CD4-positive, CD25-positive, alpha-beta regulatory T cell (primary cell): Measurements from ENCODE around the gene P2RX6. TPM values are rescaled to one million over a fixed set of nuclear protein-coding genes. Genes with fewer than 3 reads are reported as not detected.
"Not testable (repeated sequence)": the region's sequence is repeated elsewhere in the genome, so short reads cannot be mapped to it uniquely, and the experiment has no call there.

Source experiments
- ATAC-seq, 2 donors: fragments of 150-1000 bp; cut with Tn5 transposase; one replicate each; pipeline ENCODE4 v1.10.0; 2021; ENCODE audit warnings: low read depth in 2 of 2, moderate number of reproducible peaks in 2 of 2, moderate library complexity in 1 of 2
- DNase-seq, 3 donors: peaks; one replicate each; pipeline versions ENCODE4 v3.0.0 to v3.0.0-alpha.2; 2012 to 2022; ENCODE audit warnings: mixed read lengths in 1 of 3
- H3K27ac ChIP-seq: one replicate; pipeline ENCODE4 v1.7.0; 2013; ENCODE audit warnings: mild to moderate bottlenecking, low read length; ENCODE audit not compliant: insufficient read depth, poor library complexity, severe bottlenecking
- H3K27me3 ChIP-seq: one replicate; pipeline ENCODE4 v1.7.0; 2013; ENCODE audit warnings: low read length; ENCODE audit not compliant: control insufficient read depth, insufficient read depth
- H3K36me3 ChIP-seq: one replicate; pipeline ENCODE4 v1.7.0; 2013; ENCODE audit warnings: mild to moderate bottlenecking, low read length, moderate library complexity; ENCODE audit not compliant: control insufficient read depth, insufficient read depth
- H3K4me1 ChIP-seq: 2 replicates; pipeline ENCODE4 v1.7.0; 2013; ENCODE audit warnings: mild to moderate bottlenecking, low read length; ENCODE audit not compliant: insufficient read depth, control insufficient read depth, poor library complexity, severe bottlenecking
- H3K4me3 ChIP-seq: one replicate; pipeline ENCODE4 v1.7.0; 2013; ENCODE audit warnings: low read depth, mild to moderate bottlenecking, low read length, moderate library complexity
- H3K9me3 ChIP-seq, 2 experiments: 1 replicate in 1 of 2; 2 replicates in 1 of 2; pipeline ENCODE4 v1.7.0; 2013; ENCODE audit warnings: low read length in 2 of 2, mild to moderate bottlenecking in 1 of 2, moderate library complexity in 1 of 2; ENCODE audit not compliant: control insufficient read depth in 2 of 2
- H3K27ac Mint-ChIP-seq, 3 donors: one replicate each; pipeline ENCODE4 v1.8.0; 2020 to 2022; ENCODE audit warnings: mild to moderate bottlenecking in 3 of 3, mixed read lengths in 3 of 3, moderate library complexity in 2 of 3
- H3K27me3 Mint-ChIP-seq: one replicate; pipeline ENCODE4 v1.8.0; 2022; ENCODE audit warnings: mild to moderate bottlenecking, mixed read lengths
- H3K36me3 Mint-ChIP-seq: one replicate; pipeline ENCODE4 v1.8.0; 2020; ENCODE audit warnings: mixed read lengths
- H3K4me1 Mint-ChIP-seq, 4 donors: one replicate each; pipeline ENCODE4 v1.8.0; 2020 to 2022; ENCODE audit warnings: mixed read lengths in 4 of 4, mild to moderate bottlenecking in 1 of 4
- H3K4me3 Mint-ChIP-seq, 4 donors: one replicate each; pipeline ENCODE4 v1.8.0; 2020 to 2022; ENCODE audit warnings: mild to moderate bottlenecking in 4 of 4, mixed read lengths in 4 of 4, moderate library complexity in 3 of 4
- H3K9me3 Mint-ChIP-seq, 7 donors: one replicate each; pipeline ENCODE4 v1.8.0; 2020 to 2022; ENCODE audit warnings: mixed read lengths in 7 of 7, mild to moderate bottlenecking in 3 of 7, moderate library complexity in 2 of 7
- polyA plus RNA-seq, 4 donors: library from polyadenylated mRNA; unstranded; fragments of 300-500 nt; fragmentation: Illumina TruSeq; gene quantifications; one replicate each; pipeline ENCODE4 v1.2.3, GENCODE V29; 2021
- total RNA-seq: library from RNA; stranded (reverse); gene quantifications from one replicate; pipeline ENCODE4 v1.2.3, GENCODE V29; 2022

The P2RX6 gene
- total and polyA plus RNA-seq, 5 donors from 2014 or later: 0.10 to 0.59 TPM; not detected in 3

- peaks cover 17% of the 10 kb centered on the region for H3K36me3 ChIP-seq
- Mint-ChIP-seq H3K4me3 (peak overlapping the region in 3 of 4 donors; percentile 57 to 99 (median 82)), H3K9me3 (peaks cover 0 to 1% (median 0%) of the 10 kb centered on the region in 7 donors), H3K36me3 (peaks cover 4% of the 10 kb centered on the region), H3K4me1 (peaks cover 5 to 53% (median 18%) of the 10 kb centered on the region in 4 donors), H3K27ac (peak overlapping the region in 1 of 3 donors; percentile 99), H3K27me3 (no peaks in the 10 kb centered on the region)
- H3K27ac ChIP-seq: peak overlapping the region; percentile 99
- H3K27me3 ChIP-seq: no peaks in the 10 kb centered on the region
- no peaks in the 10 kb centered on the region for H3K9me3 ChIP-seq
- H3K4me3 ChIP-seq: no peak overlapping the region
- no peak for DNase-seq
- no peak for ATAC-seq
- H3K4me1 ChIP-seq: peaks cover 27% of the 10 kb centered on the region
Observed at GRCh38 chr22:20999350-21000206, 15.4 kb upstream of the P2RX6 start.

GRCh38 chr22:21000207-21000986 lies 14.6 kb upstream of the P2RX6 start:
- Mint-ChIP-seq H3K4me1 (peaks cover 5 to 53% (median 18%) of the 10 kb centered on the region in 4 donors), H3K36me3 (peaks cover 4% of the 10 kb centered on the region), H3K9me3 (peaks cover 0 to 1% (median 0%) of the 10 kb centered on the region in 7 donors), H3K27me3 (no peaks in the 10 kb centered on the region), H3K27ac (peak overlapping the region; percentile 96 to 99 (median 99)), H3K4me3 (peak overlapping the region; percentile 94 to 99 (median 97))
- peaks cover 17% of the 10 kb centered on the region for H3K36me3 ChIP-seq
- peak overlapping the region; percentile 99 for H3K27ac ChIP-seq
- H3K4me3 ChIP-seq: peak overlapping the region; percentile 74
- no peaks in the 10 kb centered on the region for H3K27me3 ChIP-seq
- H3K9me3 ChIP-seq: no peaks in the 10 kb centered on the region
- ATAC-seq: no peak
- peaks cover 27% of the 10 kb centered on the region for H3K4me1 ChIP-seq
- DNase-seq: no peak

- Histone ChIP-seq H3K27ac (peak overlapping the region; percentile 99), H3K9me3 (no peaks in the 10 kb centered on the region), H3K36me3 (peaks cover 17% of the 10 kb centered on the region), H3K4me3 (peak overlapping the region; percentile 74), H3K27me3 (no peaks in the 10 kb centered on the region), H3K4me1 (peaks cover 27% of the 10 kb centered on the region)
- ATAC-seq (no peak), DNase-seq (no peak)
- peak overlapping the region; percentile 94 to 99 (median 97) for H3K4me3 Mint-ChIP-seq
- H3K36me3 Mint-ChIP-seq: peaks cover 4% of the 10 kb centered on the region
- peak overlapping the region; percentile 96 to 99 (median 99) for H3K27ac Mint-ChIP-seq
- H3K9me3 Mint-ChIP-seq: peaks cover 0 to 1% (median 0%) of the 10 kb centered on the region in 7 donors
- H3K4me1 Mint-ChIP-seq: peaks cover 5 to 53% (median 18%) of the 10 kb centered on the region in 4 donors
- H3K27me3 Mint-ChIP-seq: no peaks in the 10 kb centered on the region
Observed at GRCh38 chr22:21000987-21001600, 13.9 kb upstream of the P2RX6 start.

GRCh38 chr22:21001601-21002325 lies 13.2 kb upstream of the P2RX6 start, which contains the start of gene THAP7:
Gene THAP7, minus strand, starts transcription at chr22:21002118. Its CDS starts 207 bp downstream, at chr22:21001911.
- H3K36me3 Mint-ChIP-seq: peaks cover 4% of the 10 kb centered on the region

GRCh38 chr22:21003782-21004181 lies 11.2 kb upstream of the P2RX6 start:
- H3K4me1 Mint-ChIP-seq: peaks cover 7 to 51% (median 20%) of the 10 kb centered on the region in 4 donors
- DNase-seq: no peak
- ATAC-seq: no peak

More at GRCh38 chr22:21001601-21002325, 13.2 kb upstream of the P2RX6 start, which contains the start of gene THAP7:
- no peaks in the 10 kb centered on the region for H3K9me3 Mint-ChIP-seq
- Histone ChIP-seq H3K36me3 (peaks cover 15% of the 10 kb centered on the region), H3K4me3 (peak within 1 kb of the TSS; percentile 84), H3K4me1 (peaks cover 27% of the 10 kb centered on the region), H3K27me3 (no peaks in the 10 kb centered on the region), H3K9me3 (no peaks in the 10 kb centered on the region), H3K27ac (peak within 1 kb of the TSS; percentile 99)
- peaks cover 5 to 53% (median 18%) of the 10 kb centered on the region in 4 donors for H3K4me1 Mint-ChIP-seq
- H3K27ac Mint-ChIP-seq: peak within 1 kb of the TSS; percentile 96 to 99 (median 99)
- DNase-seq (peak; percentile 96 to 98 (median 98)), ATAC-seq (peak; percentile 92 to 93)
- H3K4me3 Mint-ChIP-seq: peak within 1 kb of the TSS; percentile 94 to 99 (median 97)
- H3K27me3 Mint-ChIP-seq: no peaks in the 10 kb centered on the region

GRCh38 chr22:21009208-21009607 lies 5.8 kb upstream of the P2RX6 start:
- H3K27me3 ChIP-seq, H3K27ac Mint-ChIP-seq, ATAC-seq, H3K9me3 Mint-ChIP-seq, H3K4me1 ChIP-seq, DNase-seq, H3K27ac ChIP-seq, H3K4me3 ChIP-seq, H3K36me3 Mint-ChIP-seq, H3K9me3 ChIP-seq, H3K27me3 Mint-ChIP-seq, H3K36me3 ChIP-seq: not testable (repeated sequence)
- Mint-ChIP-seq H3K4me1 (peaks cover 3 to 13% (median 5%) of the 10 kb centered on the region in 4 donors), H3K4me3 (peak overlapping the region in 2 of 4 donors; percentile 27 to 47)

More at GRCh38 chr22:21003782-21004181, 11.2 kb upstream of the P2RX6 start:
- H3K27me3 Mint-ChIP-seq: no peaks in the 10 kb centered on the region
- Histone ChIP-seq H3K4me3 (no peak overlapping the region), H3K4me1 (peaks cover 27% of the 10 kb centered on the region), H3K36me3 (peaks cover 11% of the 10 kb centered on the region), H3K27ac (peak overlapping the region; percentile 99), H3K27me3 (no peaks in the 10 kb centered on the region), H3K9me3 (no peaks in the 10 kb centered on the region)
- H3K4me3 Mint-ChIP-seq: peak overlapping the region in 2 of 4 donors; percentile 94 to 99
- no peaks in the 10 kb centered on the region for H3K9me3 Mint-ChIP-seq
- H3K27ac Mint-ChIP-seq: peak overlapping the region in 2 of 3 donors; percentile 47 to 63
- H3K36me3 Mint-ChIP-seq: peaks cover 4% of the 10 kb centered on the region
